ENCODE results near the gene RBM48. TPM values are rescaled to one million over a fixed set of nuclear protein-coding genes. Genes with fewer than 3 reads are reported as not detected.

RBM48 gene
- total RNA-seq, 1 experiment from 2014 or later: 8.2 TPM

- CTCF ChIA-PET: interaction anchor here (0.7 kb wide), 1 partner anchor 1733 kb away, joined by 3 read pairs; no protein-coding TSS in a partner anchor
- intact Hi-C loops (cut with micrococcal nuclease; ENCODE audit: unreplicated experiment): no loop called here
- Mint-ChIP-seq H3K4me1 (ENCODE audit: low read depth, unreplicated experiment) (no peaks in the 10 kb centered on the region), H3K36me3 (ENCODE audit: insufficient read depth, unreplicated experiment) (no peaks in the 10 kb centered on the region), H3K27me3 (ENCODE audit: unreplicated experiment) (no peaks in the 10 kb centered on the region), H3K27ac (ENCODE audit: unreplicated experiment) (no peak overlapping the region), H3K9me3 (ENCODE audit: low read depth, unreplicated experiment) (no peaks in the 10 kb centered on the region), H3K4me3 (ENCODE audit: low read depth, unreplicated experiment) (no peak overlapping the region)
- no TSS peak for BruUV-seq (replicated peaks)
- TF ChIP-seq, protein P1, sequence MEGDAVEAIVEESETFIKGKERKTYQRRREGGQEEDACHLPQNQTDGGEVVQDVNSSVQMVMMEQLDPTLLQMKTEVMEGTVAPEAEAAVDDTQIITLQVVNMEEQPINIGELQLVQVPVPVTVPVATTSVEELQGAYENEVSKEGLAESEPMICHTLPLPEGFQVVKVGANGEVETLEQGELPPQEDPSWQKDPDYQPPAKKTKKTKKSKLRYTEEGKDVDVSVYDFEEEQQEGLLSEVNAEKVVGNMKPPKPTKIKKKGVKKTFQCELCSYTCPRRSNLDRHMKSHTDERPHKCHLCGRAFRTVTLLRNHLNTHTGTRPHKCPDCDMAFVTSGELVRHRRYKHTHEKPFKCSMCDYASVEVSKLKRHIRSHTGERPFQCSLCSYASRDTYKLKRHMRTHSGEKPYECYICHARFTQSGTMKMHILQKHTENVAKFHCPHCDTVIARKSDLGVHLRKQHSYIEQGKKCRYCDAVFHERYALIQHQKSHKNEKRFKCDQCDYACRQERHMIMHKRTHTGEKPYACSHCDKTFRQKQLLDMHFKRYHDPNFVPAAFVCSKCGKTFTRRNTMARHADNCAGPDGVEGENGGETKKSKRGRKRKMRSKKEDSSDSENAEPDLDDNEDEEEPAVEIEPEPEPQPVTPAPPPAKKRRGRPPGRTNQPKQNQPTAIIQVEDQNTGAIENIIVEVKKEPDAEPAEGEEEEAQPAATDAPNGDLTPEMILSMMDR (IDR thresholded peaks at IDR 0.05; ENCODE audit: unreplicated experiment): no peak
- DNase-seq: no peak
Measured at GRCh38 chr7:92498557-92498956, 30.0 kb upstream of the RBM48 start.

- TF ChIP-seq, protein P1 (IDR thresholded peaks at IDR 0.05; ENCODE audit: unreplicated experiment): no peak
- Mint-ChIP-seq H3K36me3 (ENCODE audit: insufficient read depth, unreplicated experiment) (no peaks in the 10 kb centered on the region), H3K4me1 (ENCODE audit: low read depth, unreplicated experiment) (no peaks in the 10 kb centered on the region), H3K27me3 (ENCODE audit: unreplicated experiment) (no peaks in the 10 kb centered on the region), H3K4me3 (ENCODE audit: low read depth, unreplicated experiment) (no peak overlapping the region), H3K9me3 (ENCODE audit: low read depth, unreplicated experiment) (no peaks in the 10 kb centered on the region), H3K27ac (ENCODE audit: unreplicated experiment) (no peak overlapping the region)
- intact Hi-C loops (cut with micrococcal nuclease; ENCODE audit: unreplicated experiment): no loop called here
- DNase-seq: no peak
- no TSS peak for BruUV-seq (replicated peaks)
- CTCF ChIA-PET: no interaction called here
Measured at GRCh38 chr7:92503767-92504166, 24.8 kb upstream of the RBM48 start.

DNA sequence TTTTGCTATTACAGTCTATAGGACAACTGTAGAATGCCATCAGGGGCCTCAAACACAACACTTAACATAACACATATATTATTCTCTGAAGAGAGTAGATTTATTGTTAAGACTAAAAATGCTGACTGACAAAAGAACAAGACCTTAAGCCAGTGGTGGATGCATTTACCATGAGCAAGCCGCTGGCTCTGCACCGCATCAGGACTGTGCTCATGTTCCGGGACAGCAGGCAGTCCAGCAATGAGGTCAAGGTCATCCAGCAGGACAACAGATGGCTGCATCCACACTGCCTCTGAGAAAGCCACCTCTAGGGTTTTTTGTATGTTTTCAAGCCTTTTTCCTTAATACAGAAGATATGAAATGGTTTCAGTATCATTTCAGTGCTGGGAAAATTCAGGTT, 24.0 kb upstream of the RBM48 start:
- no peaks in the 10 kb centered on the region for H3K36me3 Mint-ChIP-seq (ENCODE audit: insufficient read depth, unreplicated experiment)
- TF ChIP-seq, protein P1 (IDR thresholded peaks at IDR 0.05; ENCODE audit: unreplicated experiment): no peak
- BruUV-seq (replicated peaks): no TSS peak
- H3K27me3 Mint-ChIP-seq (ENCODE audit: unreplicated experiment): no peaks in the 10 kb centered on the region
- DNase-seq: no peak
- H3K4me1 Mint-ChIP-seq (ENCODE audit: low read depth, unreplicated experiment): no peaks in the 10 kb centered on the region
- H3K9me3 Mint-ChIP-seq (ENCODE audit: low read depth, unreplicated experiment): no peaks in the 10 kb centered on the region
- CTCF ChIA-PET: no interaction called here
- H3K27ac Mint-ChIP-seq (ENCODE audit: unreplicated experiment): no peak overlapping the region
- intact Hi-C loops (cut with micrococcal nuclease; ENCODE audit: unreplicated experiment): no loop called here
- H3K4me3 Mint-ChIP-seq (ENCODE audit: low read depth, unreplicated experiment): no peak overlapping the region

DNA sequence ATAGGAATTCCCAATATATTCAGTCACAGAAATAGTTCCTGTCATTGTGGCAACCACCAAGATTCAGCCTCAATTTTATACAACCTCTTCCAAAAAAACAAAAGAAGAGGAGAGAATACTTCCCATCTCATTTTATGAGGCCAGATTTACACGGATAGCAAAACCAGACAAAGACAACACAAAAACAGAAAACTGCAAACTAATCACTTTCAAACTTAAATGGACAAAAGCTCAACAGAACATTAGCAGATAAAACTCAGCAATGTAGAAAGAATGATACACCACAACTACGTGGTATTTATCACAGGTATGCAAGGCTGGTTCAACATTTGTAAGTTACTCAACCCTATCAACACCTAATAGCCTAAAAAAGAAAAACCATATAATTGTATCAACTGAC, 22.2 kb upstream of the RBM48 start:
- TF ChIP-seq, protein P1 (IDR thresholded peaks at IDR 0.05; ENCODE audit: unreplicated experiment): no peak
- H3K4me1 Mint-ChIP-seq (ENCODE audit: low read depth, unreplicated experiment): no peaks in the 10 kb centered on the region
- DNase-seq: no peak
- H3K9me3 Mint-ChIP-seq (ENCODE audit: low read depth, unreplicated experiment): no peaks in the 10 kb centered on the region
- no peaks in the 10 kb centered on the region for H3K36me3 Mint-ChIP-seq (ENCODE audit: insufficient read depth, unreplicated experiment)
- intact Hi-C loops (cut with micrococcal nuclease; ENCODE audit: unreplicated experiment): no loop called here
- no TSS peak for BruUV-seq (replicated peaks)
- no peak overlapping the region for H3K27ac Mint-ChIP-seq (ENCODE audit: unreplicated experiment)
- CTCF ChIA-PET: no interaction called here
- H3K4me3 Mint-ChIP-seq (ENCODE audit: low read depth, unreplicated experiment): no peak overlapping the region
- no peaks in the 10 kb centered on the region for H3K27me3 Mint-ChIP-seq (ENCODE audit: unreplicated experiment)

Data from Calu3 (cell line).